ENCODE measurements around the gene OR52A1.

OR52A1 gene

GRCh38 chr11:5131584-5132335 is 22.8 kb downstream of the OR52A1 start:
- no peak for DNase-seq

- no peak for DNase-seq
Measured at GRCh38 chr11:5129457-5129877, 25.1 kb downstream of the OR52A1 start.

GRCh38 chr11:5124891-5125620 is 29.5 kb downstream of the OR52A1 start:
- DNase-seq, result no peak

- DNase-seq, result no peak
Measured at GRCh38 chr11:5123802-5124521, 30.6 kb downstream of the OR52A1 start.

GRCh38 chr11:5118893-5119292 is 35.7 kb downstream of the OR52A1 start:
- DNase-seq, result no peak

GRCh38 chr11:5117588-5117987 is 37.0 kb downstream of the OR52A1 start:
- no peak for DNase-seq

- no peak for DNase-seq
Measured at GRCh38 chr11:5115339-5115738, 39.2 kb downstream of the OR52A1 start.

- DNase-seq, result no peak
Measured at GRCh38 chr11:5107285-5107684, 47.3 kb downstream of the OR52A1 start.

GRCh38 chr11:5103066-5103465 is 51.5 kb downstream of the OR52A1 start:
- no peak for DNase-seq

GRCh38 chr11:5102246-5102645 is 52.3 kb downstream of the OR52A1 start:
- no peak for DNase-seq

- no peak for DNase-seq
Measured at GRCh38 chr11:5096011-5096410, 58.5 kb downstream of the OR52A1 start.

All from 8988T (cell line).